ENCODE measurements around the gene ANKRD53.

GRCh38 chr2:70991742-70992141 is 13.3 kb downstream of the ANKRD53 start:
- no peak for TF ChIP-seq ELF4 (IDR thresholded peaks at IDR 0.05)
- no peak for TF ChIP-seq FOXM1 (IDR thresholded peaks at IDR 0.05; ENCODE audit: borderline replicate concordance)
- TF ChIP-seq SP1 (IDR thresholded peaks at IDR 0.05) = no peak
